K562 (cell line): ENCODE measurements around the gene DPEP2NB. TPM values are rescaled to one million over a fixed set of nuclear protein-coding genes. Genes with fewer than 3 reads are reported as not detected.

Experiments
- ATAC-seq: fragments of 200-7000 bp; cut with Tn5 transposase; 3 replicates; pipeline ENCODE4 v1.9.1; 2020; ENCODE audit warnings: moderate library complexity
- BruUV-seq: library from RNA; stranded (reverse); fragments of 400-500 nt; replicated peaks from 2 replicates; lab custom pipeline; 2021; lab: Mats Ljungman, UMichigan
- CTCF ChIA-PET: fragments of 300-600 bp; formaldehyde crosslinking; extraction: SDS; loops from one replicate; lab custom pipeline; 2021; ENCODE audit warnings: low intra/inter-chr PET ratio; lab: Yijun Ruan, JAX
- POLR2A ChIA-PET: fragments of 300-600, 350-650 bp; sonication (Branson Sonifier 250); formaldehyde crosslinking; extraction: SDS; loops from one replicate; lab custom pipeline; 2021; ENCODE audit warnings: antibody characterized with exemption, inconsistent platforms; lab: Yijun Ruan, JAX
- DNase-seq, 4 experiments: peaks; one replicate each; pipeline versions ENCODE4 v3.0.0 to v3.0.0-alpha.2; 2011 to 2018; ENCODE audit warnings: low spot score in 3 of 4, mixed read lengths in 3 of 4; ENCODE audit errors: extremely low read depth in 1 of 4
- FAIRE-seq: peaks from 2 replicates; lab custom pipeline; 2011; peaks lifted over from hg19 to GRCh38; lab: Jason Lieb, UNC
- H2AFZ ChIP-seq: 2 replicates; pipeline ENCODE4 v1.6.0; 2011; ENCODE audit warnings: low read depth, low read length, control low read depth, inconsistent platforms
- H3K27ac ChIP-seq: fragments of 200-600 bp; 3 replicates; pipeline ENCODE4 v1.8.0; 2011; ENCODE audit warnings: low read depth, mild to moderate bottlenecking, control low read depth, inconsistent platforms, low read length, moderate library complexity, mixed read lengths; ENCODE audit errors: extremely low read depth
- H3K27me3 ChIP-seq, 2 experiments: fragments of 300-600 bp in 1 of 2; 2 replicates in 1 of 2; 3 replicates in 1 of 2; pipeline versions ENCODE4 v1.6.0 to v1.8.0; 2011; ENCODE audit warnings: inconsistent platforms in 2 of 2, low read length in 2 of 2, mild to moderate bottlenecking in 1 of 2, mixed read lengths in 1 of 2, moderate library complexity in 1 of 2; ENCODE audit not compliant: control insufficient read depth in 2 of 2, insufficient read depth in 2 of 2
- H3K36me3 ChIP-seq: fragments of 300-600 bp; 3 replicates; pipeline ENCODE4 v1.8.0; 2011; ENCODE audit warnings: mild to moderate bottlenecking, low read length, inconsistent platforms; ENCODE audit not compliant: control insufficient read depth, insufficient read depth
- H3K4me1 ChIP-seq, 2 experiments: fragments of 200-600 bp in 1 of 2; replicated peaks in 1 of 2; 2 replicates in 1 of 2; 3 replicates in 1 of 2; pipeline versions ENCODE4 v1.5.1 to v1.8.0; 2011; ENCODE audit warnings: inconsistent platforms in 2 of 2, low read length in 2 of 2, mild to moderate bottlenecking in 1 of 2, mixed read lengths in 1 of 2, moderate library complexity in 1 of 2; ENCODE audit not compliant: control insufficient read depth in 2 of 2, insufficient read depth in 2 of 2
- H3K4me2 ChIP-seq: 2 replicates; pipeline ENCODE4 v1.6.1; 2011; ENCODE audit warnings: low read length, control low read depth, inconsistent platforms, mixed read lengths; ENCODE audit not compliant: insufficient read depth
- H3K4me3 ChIP-seq: fragments of 200-600 bp; sonication (generic), shearing (Covaris generic); 2 replicates; pipeline ENCODE4 v1.5.1; 2016; ENCODE audit warnings: control low read depth, inconsistent platforms
- H3K79me2 ChIP-seq: fragments of 200-600 bp; 3 replicates; pipeline ENCODE4 v1.8.0; 2011; ENCODE audit warnings: low read length, inconsistent platforms; ENCODE audit not compliant: control insufficient read depth, insufficient read depth
- H3K9ac ChIP-seq, 2 experiments: 2 replicates each; pipeline versions ENCODE4 v1.6.0 to v1.6.1; 2011; ENCODE audit warnings: low read depth in 2 of 2, low read length in 2 of 2, control low read depth in 1 of 2, inconsistent platforms in 1 of 2, mild to moderate bottlenecking in 1 of 2, mixed read lengths in 1 of 2; ENCODE audit not compliant: insufficient read depth in 1 of 2
- H3K9me1 ChIP-seq: one replicate; pipeline ENCODE4 v1.6.0; 2011; ENCODE audit warnings: inconsistent platforms, mild to moderate bottlenecking, low read length, moderate library complexity; ENCODE audit not compliant: control insufficient read depth, insufficient read depth
- H3K9me3 ChIP-seq: replicated peaks from 2 replicates; pipeline ENCODE4 v1.5.1; 2011; ENCODE audit warnings: low read depth, low read length, inconsistent platforms; ENCODE audit not compliant: control insufficient read depth, insufficient read depth
- H4K20me1 ChIP-seq: replicated peaks from 2 replicates; pipeline ENCODE4 v1.6.1; 2011; ENCODE audit warnings: low read length, inconsistent platforms, mixed read lengths; ENCODE audit not compliant: control insufficient read depth, insufficient read depth
- ATF7 ChIP-seq: fragments of 450-650 bp; IDR thresholded peaks from 2 replicates; pipeline ENCODE4 v1.7.1; 2014; ENCODE audit warnings: mild to moderate bottlenecking, moderate library complexity
- MGA ChIP-seq: fragments of 450-650 bp; IDR thresholded peaks from 2 replicates; pipeline ENCODE4 v1.6.1; 2016; ENCODE audit warnings: mild to moderate bottlenecking, moderate library complexity
- RBM25 ChIP-seq: fragments of 200-400 bp; formaldehyde crosslinking; IDR thresholded peaks from 2 replicates; pipeline ENCODE4 v1.6.1; 2018; ENCODE audit warnings: low read length, low read depth, moderate library complexity; ENCODE audit not compliant: severe bottlenecking
- ZEB2 ChIP-seq: fragments of 450-650 bp; IDR thresholded peaks from 2 replicates; pipeline ENCODE4 v1.6.1; 2016
- WGBS: fragments of 100-300 bp; shearing (Covaris generic); methylation state at CpG from one replicate; pipeline ENCODE4 v1.1.6; 2016; ENCODE audit warnings: low coverage, mixed read lengths; ENCODE audit not compliant: insufficient coverage; ENCODE audit errors: missing lambda C conversion rate; 5-methylcytosine and 5-hydroxymethylcytosine counted together
- in situ Hi-C: fragments of 300-500 bp; cut with MboI; formaldehyde crosslinking; loops from 4 replicates; pipeline ENCODE4 v1.15.0; 2018; ENCODE audit warnings: inconsistent platforms, mixed read lengths
- intact Hi-C: fragments of 100-400 bp; cut with micrococcal nuclease; formaldehyde crosslinking; loops from 2 replicates; pipeline ENCODE4 v1.14.2; 2022
- polyA plus RNA-seq, 8 experiments: library from polyadenylated mRNA; depleted of rRNA in 4 of 8; stranded (reverse) in 5 of 8; unstranded in 3 of 8; fragments of >200 nt; fragmentation: Nextera tagmentation in 2 of 8; fragmentation: Illumina TruSeq in 1 of 8; extraction: Ambion mirVana in 2 of 8; extraction: Trizol in 1 of 8; gene quantifications; 2 replicates each; pipeline versions ENCODE4 v1.2.1 to v1.2.3, GENCODE V29; 2011 to 2014; ENCODE audit warnings: inconsistent platforms in 1 of 8, missing spikeins in 1 of 8
- total RNA-seq, 7 experiments: library from RNA; depleted of rRNA in 6 of 7; stranded (reverse); fragments of >200 nt in 6 of 7; fragmentation: Illumina TruSeq in 2 of 7; extraction: Trizol in 2 of 7; gene quantifications; 2 replicates each; pipeline versions ENCODE4 v1.2.1 to v1.2.3, GENCODE V29; 2011 to 2021; ENCODE audit warnings: low replicate concordance in 1 of 7
- TF ChIP-seq, protein P1 (sequence below): fragments of 450-650 bp; IDR thresholded peaks from 2 replicates; pipeline ENCODE4 v1.6.1; 2014; ENCODE audit warnings: low read depth, mild to moderate bottlenecking, moderate library complexity, borderline replicate concordance
- TF ChIP-seq, protein P2 (sequence below): sonication (generic); formaldehyde crosslinking; IDR thresholded peaks from 2 replicates; pipeline ENCODE4 v1.8.0; 2022; ENCODE audit warnings: mild to moderate bottlenecking, missing genetic modification reagents, borderline replicate concordance

Gene DPEP2NB
- total and polyA plus RNA-seq, 9 of the 15 experiments (the other 6 are each of a cell fraction or from before 2014, with no cell fraction given), result not detected

DNA sequence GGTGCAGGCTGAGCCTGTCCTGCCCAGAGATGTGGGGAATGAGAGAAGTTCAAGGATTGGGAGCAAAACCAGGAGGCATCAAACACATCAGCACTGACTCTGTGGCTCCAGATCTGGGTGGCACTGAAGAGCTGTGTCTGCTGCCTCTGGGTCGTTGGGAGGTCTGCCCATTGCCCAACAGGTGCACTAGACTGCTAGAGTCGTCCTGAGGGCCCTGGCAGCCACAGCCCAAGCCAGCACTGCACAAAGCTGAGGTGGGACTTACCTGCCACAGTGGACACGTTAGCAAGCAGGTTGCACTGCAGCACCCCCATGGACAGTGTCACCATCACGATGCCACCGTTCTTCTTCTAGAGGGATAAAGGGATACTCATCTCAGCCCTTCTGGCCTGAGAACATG, 38.7 kb downstream of the DPEP2NB start:
- intact Hi-C loops, result no loop called here
- H3K4me1 ChIP-seq, result peaks cover 0 to 18% of the 10 kb centered on the region in 2 experiments; a peak in 3 of 5 replicates
- H3K4me3 ChIP-seq, result no peak overlapping the region
- no TSS peak for BruUV-seq
- no peak for FAIRE-seq
- peak overlapping the region in 1 of 2 experiments; percentile 75; a peak in 2 of 4 replicates for H3K9ac ChIP-seq
- ChIA-PET POLR2A (interaction anchor here (0.7 to 1.1 kb wide), 3 partner anchors 13 to 131 kb away, joined by 3 read pairs; no protein-coding TSS in a partner anchor), CTCF (no interaction called here)
- no peaks in the 10 kb centered on the region for H3K36me3 ChIP-seq
- ATAC-seq, result no peak
- no peak for DNase-seq
- no peaks in the 10 kb centered on the region for H4K20me1 ChIP-seq
- in situ Hi-C loops, result no loop called here
- no peak overlapping the region for H3K4me2 ChIP-seq
- H3K27me3 ChIP-seq, result peaks cover 0 to 4% of the 10 kb centered on the region in 2 experiments; a peak in 1 of 5 replicates
- WGBS, result 4% methylated on average over 5 of the region's 5 CpGs
- H3K9me1 ChIP-seq, result no peaks in the 10 kb centered on the region
- H3K9me3 ChIP-seq, result no peaks in the 10 kb centered on the region
- no peak overlapping the region for H3K27ac ChIP-seq
- H2AFZ ChIP-seq, result no peak overlapping the region
- no peaks in the 10 kb centered on the region for H3K79me2 ChIP-seq
- no peak for TF ChIP-seq ZEB2
- TF ChIP-seq, protein P1, sequence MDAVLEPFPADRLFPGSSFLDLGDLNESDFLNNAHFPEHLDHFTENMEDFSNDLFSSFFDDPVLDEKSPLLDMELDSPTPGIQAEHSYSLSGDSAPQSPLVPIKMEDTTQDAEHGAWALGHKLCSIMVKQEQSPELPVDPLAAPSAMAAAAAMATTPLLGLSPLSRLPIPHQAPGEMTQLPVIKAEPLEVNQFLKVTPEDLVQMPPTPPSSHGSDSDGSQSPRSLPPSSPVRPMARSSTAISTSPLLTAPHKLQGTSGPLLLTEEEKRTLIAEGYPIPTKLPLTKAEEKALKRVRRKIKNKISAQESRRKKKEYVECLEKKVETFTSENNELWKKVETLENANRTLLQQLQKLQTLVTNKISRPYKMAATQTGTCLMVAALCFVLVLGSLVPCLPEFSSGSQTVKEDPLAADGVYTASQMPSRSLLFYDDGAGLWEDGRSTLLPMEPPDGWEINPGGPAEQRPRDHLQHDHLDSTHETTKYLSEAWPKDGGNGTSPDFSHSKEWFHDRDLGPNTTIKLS, result no peak
- no peak for TF ChIP-seq MGA
- no peak for TF ChIP-seq ATF7
- no peak for TF ChIP-seq RBM25
- TF ChIP-seq, protein P2, sequence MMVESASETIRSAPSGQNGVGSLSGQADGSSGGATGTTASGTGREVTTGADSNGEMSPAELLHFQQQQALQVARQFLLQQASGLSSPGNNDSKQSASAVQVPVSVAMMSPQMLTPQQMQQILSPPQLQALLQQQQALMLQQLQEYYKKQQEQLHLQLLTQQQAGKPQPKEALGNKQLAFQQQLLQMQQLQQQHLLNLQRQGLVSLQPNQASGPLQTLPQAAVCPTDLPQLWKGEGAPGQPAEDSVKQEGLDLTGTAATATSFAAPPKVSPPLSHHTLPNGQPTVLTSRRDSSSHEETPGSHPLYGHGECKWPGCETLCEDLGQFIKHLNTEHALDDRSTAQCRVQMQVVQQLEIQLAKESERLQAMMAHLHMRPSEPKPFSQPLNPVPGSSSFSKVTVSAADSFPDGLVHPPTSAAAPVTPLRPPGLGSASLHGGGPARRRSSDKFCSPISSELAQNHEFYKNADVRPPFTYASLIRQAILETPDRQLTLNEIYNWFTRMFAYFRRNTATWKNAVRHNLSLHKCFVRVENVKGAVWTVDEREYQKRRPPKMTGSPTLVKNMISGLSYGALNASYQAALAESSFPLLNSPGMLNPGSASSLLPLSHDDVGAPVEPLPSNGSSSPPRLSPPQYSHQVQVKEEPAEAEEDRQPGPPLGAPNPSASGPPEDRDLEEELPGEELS (CRISPR knock-in tag), result no peak
